Measurements from ENCODE around the gene ME3.
"Not testable (repeated sequence)": the region's sequence is repeated elsewhere in the genome, so short reads cannot be mapped to it uniquely, and the experiment has no call there.

Gene ME3

GRCh38 chr11:86453290-86454030 lies 219.0 kb downstream of the ME3 start:
- no peak for DNase-seq

GRCh38 chr11:86449993-86450629 lies 222.3 kb downstream of the ME3 start:
- no peak for DNase-seq

- no peak for DNase-seq
Measured at GRCh38 chr11:86447763-86448480, 224.5 kb downstream of the ME3 start.

- DNase-seq: no peak
Measured at GRCh38 chr11:86446924-86447285, 225.5 kb downstream of the ME3 start.

GRCh38 chr11:86446163-86446923 lies 226.1 kb downstream of the ME3 start:
- DNase-seq: no peak

GRCh38 chr11:86444981-86445380 lies 227.4 kb downstream of the ME3 start:
- DNase-seq: no peak

- no peak for DNase-seq
Measured at GRCh38 chr11:86443415-86443814, 229.0 kb downstream of the ME3 start.

- DNase-seq: no peak
Measured at GRCh38 chr11:86442827-86443226, 229.6 kb downstream of the ME3 start.

GRCh38 chr11:86442420-86442819 lies 230.0 kb downstream of the ME3 start:
- DNase-seq: no peak

GRCh38 chr11:86440843-86441242 lies 231.6 kb downstream of the ME3 start:
- DNase-seq: no peak

- DNase-seq: no peak
Measured at GRCh38 chr11:86440305-86440716, 232.1 kb downstream of the ME3 start.

- DNase-seq: no peak
Measured at GRCh38 chr11:86438685-86439084, 233.7 kb downstream of the ME3 start.

- no peak for DNase-seq
Measured at GRCh38 chr11:86435711-86436110, 236.7 kb downstream of the ME3 start.

GRCh38 chr11:86433361-86434095 lies 238.9 kb downstream of the ME3 start:
- DNase-seq: not testable (repeated sequence)

- DNase-seq: no peak
Measured at GRCh38 chr11:86431258-86431657, 241.2 kb downstream of the ME3 start.

GRCh38 chr11:86427441-86427840 lies 245.0 kb downstream of the ME3 start:
- no peak for DNase-seq

GRCh38 chr11:86423488-86423887 lies 248.9 kb downstream of the ME3 start:
- DNase-seq: not testable (repeated sequence)

GRCh38 chr11:86422371-86422770 lies 250.0 kb downstream of the ME3 start:
- no peak for DNase-seq

GRCh38 chr11:86421946-86422345 lies 250.5 kb downstream of the ME3 start:
- DNase-seq: no peak

- DNase-seq: no peak
Measured at GRCh38 chr11:86418917-86419316, 253.5 kb downstream of the ME3 start.

- DNase-seq: no peak
Measured at GRCh38 chr11:86418513-86418912, 253.9 kb downstream of the ME3 start.

- DNase-seq: no peak
Measured at GRCh38 chr11:86418106-86418505, 254.3 kb downstream of the ME3 start.

- not testable (repeated sequence) for DNase-seq
Measured at GRCh38 chr11:86416951-86417350, 255.5 kb downstream of the ME3 start.

Data from NCI-H510A (cell line).